ENCODE results near the gene OSBPL7.

Gene OSBPL7

DNA sequence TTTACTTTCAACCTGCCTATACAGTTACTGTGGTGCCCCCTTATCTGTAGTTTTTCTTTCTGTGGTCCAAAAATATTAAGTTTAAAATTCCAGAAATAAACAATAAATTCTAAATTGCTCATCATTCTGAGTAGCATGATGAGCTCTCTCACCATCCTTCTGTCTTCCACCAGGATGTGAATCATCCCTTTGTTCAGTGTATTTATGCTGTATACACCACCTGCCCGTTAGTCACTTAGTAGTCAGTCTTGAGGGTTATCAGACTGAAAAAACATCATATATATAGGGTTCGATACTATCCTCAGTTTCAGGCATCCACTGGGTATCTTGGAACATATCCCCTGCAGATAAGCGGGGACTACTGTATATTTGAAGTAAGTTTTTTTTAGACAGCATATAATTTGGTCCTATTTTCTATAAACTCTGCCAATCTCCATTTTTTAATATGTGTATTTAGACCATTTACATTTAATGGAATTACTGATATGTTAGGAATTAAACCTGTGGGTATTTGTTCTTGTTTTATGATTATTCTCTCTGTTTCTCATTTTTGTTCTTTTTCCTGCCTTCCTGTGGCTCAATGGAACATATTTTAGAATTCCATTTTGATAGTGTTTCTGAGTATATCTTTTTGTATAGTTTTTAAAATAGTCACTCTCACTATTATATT is 57.5 kb downstream of the OSBPL7 start:
- intact Hi-C loops (cut with micrococcal nuclease): no loop called here
- Mint-ChIP-seq H3K36me3 (ENCODE audit: low read depth) (no peaks in the 10 kb centered on the region), H3K27ac (no peak overlapping the region), H3K4me3 (no peak overlapping the region), H3K27me3 (peaks cover 48% of the 10 kb centered on the region), H3K9me3 (peaks cover 9% of the 10 kb centered on the region), H3K4me1 (ENCODE audit: low read depth) (peaks cover 2% of the 10 kb centered on the region)

- intact Hi-C loops (cut with micrococcal nuclease): no loop called here
- Mint-ChIP-seq H3K4me1 (ENCODE audit: low read depth) (peaks cover 7% of the 10 kb centered on the region), H3K4me3 (no peak overlapping the region), H3K9me3 (peaks cover 9% of the 10 kb centered on the region), H3K27me3 (peaks cover 45% of the 10 kb centered on the region), H3K36me3 (ENCODE audit: low read depth) (no peaks in the 10 kb centered on the region), H3K27ac (no peak overlapping the region)
These were observed 58.9 kb downstream of the OSBPL7 start for GRCh38 chr17:47762728-47763127.

DNA sequence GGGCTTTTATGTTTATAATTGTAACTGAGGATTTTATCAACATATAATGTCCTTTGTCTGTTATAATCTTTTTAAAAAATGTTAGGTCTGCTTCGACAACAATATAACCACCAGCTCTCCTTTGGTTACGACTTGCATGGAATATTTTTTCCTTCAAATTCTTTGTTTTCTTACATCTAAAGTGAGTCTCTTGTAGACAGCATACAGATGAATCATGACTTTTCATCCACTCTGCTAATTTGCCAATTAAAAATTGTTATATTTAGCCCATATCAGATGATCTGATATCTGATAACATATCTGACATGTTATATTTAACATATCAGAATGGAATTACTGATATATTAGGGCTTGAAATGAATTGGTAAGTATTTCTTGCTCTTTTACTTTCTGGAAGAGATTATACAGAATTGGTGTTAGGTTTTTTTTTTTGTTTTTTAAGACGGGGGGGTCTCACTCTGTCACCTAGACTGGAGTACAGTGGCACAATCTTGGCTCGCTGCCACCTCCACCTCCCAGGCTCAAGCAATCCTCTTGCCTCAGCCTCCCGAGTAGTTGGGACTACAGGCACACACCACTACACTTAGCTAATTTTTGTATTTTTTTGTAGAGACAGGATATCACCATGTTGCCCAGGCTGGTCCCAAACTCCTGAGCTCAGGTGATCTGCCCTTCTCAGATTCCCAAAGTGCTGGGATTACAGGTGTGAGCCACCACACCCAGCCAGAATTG is 61.0 kb downstream of the OSBPL7 start:
- Mint-ChIP-seq H3K9me3 (peaks cover 9% of the 10 kb centered on the region), H3K4me3 (no peak overlapping the region), H3K36me3 (ENCODE audit: low read depth) (no peaks in the 10 kb centered on the region), H3K4me1 (ENCODE audit: low read depth) (peaks cover 16% of the 10 kb centered on the region), H3K27ac (no peak overlapping the region), H3K27me3 (peaks cover 30% of the 10 kb centered on the region)
- intact Hi-C loops (cut with micrococcal nuclease): no loop called here

- Mint-ChIP-seq H3K4me3 (no peak overlapping the region), H3K4me1 (ENCODE audit: low read depth) (peaks cover 16% of the 10 kb centered on the region), H3K27me3 (peaks cover 31% of the 10 kb centered on the region), H3K9me3 (no peaks in the 10 kb centered on the region), H3K27ac (no peak overlapping the region), H3K36me3 (ENCODE audit: low read depth) (no peaks in the 10 kb centered on the region)
- intact Hi-C loops (cut with micrococcal nuclease): no loop called here
These were observed 64.2 kb downstream of the OSBPL7 start for GRCh38 chr17:47757386-47757785.

Measured in dendritic cell treated with granulocyte-macrophage colony-stimulating factor and Interleukin-4, amounts not matched to agents 40 ng/mL and 50 ng/mL, for 4 days (primary cell).